ENCODE data around the gene VAC14. TPM values are rescaled to one million over a fixed set of nuclear protein-coding genes. Genes with fewer than 3 reads are reported as not detected.
A peak's percentile ranks its signal among the peaks of the same experiment; 100 is the strongest.
"Not testable (repeated sequence)": the region's sequence is repeated elsewhere in the genome, so short reads cannot be mapped to it uniquely, and the experiment has no call there.

The VAC14 gene
- total and polyA plus RNA-seq, 4 donors, result 27.6 to 60.8 (median 50.9) TPM

- H3K9ac ChIP-seq (ENCODE audit: insufficient read depth in 1 of 2, low read length in 2 of 2), result no peak within 1 kb of the TSS
- H3K4me1 ChIP-seq (ENCODE audit: control insufficient read depth in 5 of 5, insufficient read depth in 5 of 5, low read length in 5 of 5), result peaks cover 0 to 6% (median 0%) of the 10 kb centered on the region in 5 donors
- H3K9me3 ChIP-seq (ENCODE audit: control insufficient read depth in 4 of 4, insufficient read depth in 3 of 4, low read length in 3 of 4), result peaks cover 0 to 1% (median 0%) of the 10 kb centered on the region in 4 donors
- no peak within 1 kb of the TSS for H3K4me3 ChIP-seq
- H3K27ac ChIP-seq (ENCODE audit: low read depth in 1 of 2, low read length in 1 of 2), result no peak within 1 kb of the TSS
- 76 to 86% methylated on average over 39 of the region's 39 CpGs for WGBS, 2 donors
- no peaks in the 10 kb centered on the region for H3K27me3 ChIP-seq (ENCODE audit: control insufficient read depth in 3 of 3, insufficient read depth in 3 of 3, low read length in 2 of 3)
- DNase-seq, result peak; percentile 30 to 35 (median 33)
- no peaks in the 10 kb centered on the region for H3K36me3 ChIP-seq (ENCODE audit: control insufficient read depth in 4 of 4, insufficient read depth in 4 of 4, low read length in 4 of 4)
- ATAC-seq (ENCODE audit: insufficient read depth, low FRiP score), result no peak
- no peak for TF ChIP-seq CTCF (IDR thresholded peaks at IDR 0.05; ENCODE audit: control extremely low read depth, extremely low read depth)
Measured at GRCh38 chr16:70646260-70647241, 154.4 kb downstream of the VAC14 start, which contains the start of gene IL34. Gene IL34 (plus strand): TSS chr16:70646559. CDS start chr16:70646948, 389 bp downstream.

GRCh38 chr16:70644763-70645597 is 156.0 kb downstream of the VAC14 start:
- H3K4me1 ChIP-seq (ENCODE audit: control insufficient read depth in 5 of 5, insufficient read depth in 5 of 5, low read length in 5 of 5), result peaks cover 0 to 6% (median 0%) of the 10 kb centered on the region in 5 donors
- no peak for TF ChIP-seq CTCF (IDR thresholded peaks at IDR 0.05; ENCODE audit: control extremely low read depth, extremely low read depth)
- no peaks in the 10 kb centered on the region for H3K36me3 ChIP-seq (ENCODE audit: control insufficient read depth in 4 of 4, insufficient read depth in 4 of 4, low read length in 4 of 4)
- DNase-seq (no peak), ATAC-seq (ENCODE audit: insufficient read depth, low FRiP score) (no peak)
- H3K27me3 ChIP-seq (ENCODE audit: control insufficient read depth in 3 of 3, insufficient read depth in 3 of 3, low read length in 2 of 3), result no peaks in the 10 kb centered on the region
- no peak overlapping the region for H3K9ac ChIP-seq (ENCODE audit: insufficient read depth in 1 of 2, low read length in 2 of 2)
- H3K9me3 ChIP-seq (ENCODE audit: control insufficient read depth in 4 of 4, insufficient read depth in 3 of 4, low read length in 3 of 4), result peaks cover 0 to 1% (median 0%) of the 10 kb centered on the region in 4 donors
- H3K4me3 ChIP-seq, result no peak overlapping the region
- H3K27ac ChIP-seq (ENCODE audit: low read depth in 1 of 2, low read length in 1 of 2), result no peak overlapping the region
- WGBS, 2 donors, result 79 to 87% methylated on average over 10 of the region's 10 CpGs

GRCh38 chr16:70643264-70643663 is 157.7 kb downstream of the VAC14 start:
- not testable (repeated sequence) for DNase-seq; ATAC-seq (ENCODE audit: insufficient read depth, low FRiP score); H3K9me3 ChIP-seq (ENCODE audit: control insufficient read depth in 4 of 4, insufficient read depth in 3 of 4, low read length in 3 of 4); H3K27me3 ChIP-seq (ENCODE audit: control insufficient read depth in 3 of 3, insufficient read depth in 3 of 3, low read length in 2 of 3); H3K4me3 ChIP-seq; H3K9ac ChIP-seq (ENCODE audit: insufficient read depth in 1 of 2, low read length in 2 of 2); H3K27ac ChIP-seq (ENCODE audit: low read depth in 1 of 2, low read length in 1 of 2); H3K36me3 ChIP-seq (ENCODE audit: control insufficient read depth in 4 of 4, insufficient read depth in 4 of 4, low read length in 4 of 4); H3K4me1 ChIP-seq (ENCODE audit: control insufficient read depth in 5 of 5, insufficient read depth in 5 of 5, low read length in 5 of 5)
- 83 to 92% methylated on average over 7 of the region's 7 CpGs for WGBS, 2 donors

Data from lung (tissue), 12 donors.